Transverse colon (tissue), 4 donors: ENCODE results near the gene RHEB. TPM values are rescaled to one million over a fixed set of nuclear protein-coding genes. Genes with fewer than 3 reads are reported as not detected.
"Not testable (repeated sequence)": the region's sequence is repeated elsewhere in the genome, so short reads cannot be mapped to it uniquely, and the experiment has no call there.

Experiments used
- DNase-seq: peaks from one replicate; pipeline ENCODE4 v3.0.0-alpha.2; 2019
- H3K27ac ChIP-seq, 4 donors: fragments of 200-600 bp; sonication (generic); 2 replicates each; pipeline ENCODE4 v1.5.1; 2016 to 2018; ENCODE audit warnings: inconsistent platforms in 4 of 4
- H3K27me3 ChIP-seq: fragments of 200-600 bp; sonication (generic); 2 replicates; pipeline ENCODE4 v1.5.1; 2017; ENCODE audit warnings: inconsistent platforms
- H3K36me3 ChIP-seq, 4 donors: fragments of 200-600 bp; sonication (generic); 2 replicates each; pipeline ENCODE4 v1.5.1; 2017 to 2019; ENCODE audit warnings: inconsistent platforms in 4 of 4
- H3K4me1 ChIP-seq, 4 donors: fragments of 200-600 bp; sonication (generic); 2 replicates each; pipeline ENCODE4 v1.5.1; 2017 to 2020; ENCODE audit warnings: inconsistent platforms in 4 of 4
- H3K4me3 ChIP-seq, 4 donors: fragments of 200-600 bp; sonication (generic); 1 replicate in 1 of 4; 2 replicates in 3 of 4; pipeline versions ENCODE4 v1.5.1 to v1.6.1; 2017 to 2019; ENCODE audit warnings: inconsistent platforms in 4 of 4
- H3K9me3 ChIP-seq, 2 donors: fragments of 200-600 bp; sonication (generic); 2 replicates each; pipeline ENCODE4 v1.5.1; 2017 to 2019; ENCODE audit warnings: inconsistent platforms in 2 of 2
- CTCF ChIP-seq, 5 experiments: fragments of 200-600 bp in 3 of 5; fragments of 450-650 bp in 2 of 5; sonication (generic) in 3 of 5; IDR thresholded peaks; 1 replicate in 2 of 5; 2 replicates in 3 of 5; pipeline ENCODE4 v1.5.1; 2016 to 2017; ENCODE audit warnings: antibody characterized with exemption in 5 of 5, inconsistent platforms in 3 of 5, mild to moderate bottlenecking in 2 of 5, moderate library complexity in 1 of 5
- EP300 ChIP-seq: sonication (generic); formaldehyde crosslinking; IDR thresholded peaks from one replicate; pipeline ENCODE4 v1.6.1; 2017; ENCODE audit warnings: antibody characterized with exemption, low read depth
- POLR2A ChIP-seq: fragments of 450-650 bp; IDR thresholded peaks from one replicate; pipeline ENCODE4 v1.6.1; 2016; ENCODE audit warnings: antibody characterized with exemption, mild to moderate bottlenecking, moderate library complexity
- POLR2AphosphoS5 ChIP-seq, 3 donors: sonication (generic); formaldehyde crosslinking; IDR thresholded peaks; one replicate each; pipeline ENCODE4 v1.6.1; 2016; ENCODE audit warnings: antibody characterized with exemption in 3 of 3
- WGBS, 2 donors: methylation state at CpG; one replicate each; pipeline ENCODE4 v1.1.5; 2018; ENCODE audit warnings: low coverage in 1 of 2; 5-methylcytosine and 5-hydroxymethylcytosine counted together
- in situ Hi-C, 4 donors: fragments of 200-750 bp; cut with MboI; loops; one replicate each; pipeline versions ENCODE4 v1.15.0 to v1.15.1; 2017; ENCODE audit warnings: low sequenced_read_pairs in 3 of 4, low pct_ligation_motif_present in 1 of 4, low pct_unique_long_range_greater_than_20kb in 1 of 4
- intact Hi-C: fragments of 100-400 bp; cut with DNase I; formaldehyde crosslinking; loops from one replicate; pipeline ENCODE4 v1.15.1; 2023; ENCODE audit warnings: low total_unique reads
- total RNA-seq, 4 donors: library from RNA; depleted of rRNA; stranded (reverse); fragments of >200 nt; gene quantifications; one replicate each; pipeline ENCODE4 v1.1.0, GENCODE V29; 2016

Gene RHEB
- total RNA-seq, 4 donors from 2014 or later, result 12.7 to 70.5 (median 42.8) TPM

- Histone ChIP-seq H3K36me3 (no peaks in the 10 kb centered on the region), H3K9me3 (no peaks in the 10 kb centered on the region), H3K4me3 (no peak overlapping the region), H3K27me3 (no peaks in the 10 kb centered on the region), H3K27ac (no peak overlapping the region), H3K4me1 (peaks cover 0 to 14% (median 5%) of the 10 kb centered on the region in 4 donors)
- WGBS, 2 donors, result 93 to 100% methylated on average over 1 to 4 of the region's 4 CpGs
- in situ Hi-C loops (no loop called here), intact Hi-C loops (no loop called here)
- TF ChIP-seq POLR2AphosphoS5 (IDR thresholded peaks at IDR 0.05) (no peak), CTCF (IDR thresholded peaks at IDR 0.05) (no peak), EP300 (no peak), POLR2A (no peak)
- no peak for DNase-seq
Observed at GRCh38 chr7:151540146-151540545, 20.5 kb upstream of the RHEB start.

GRCh38 chr7:151539088-151539671 is 19.5 kb upstream of the RHEB start:
- H3K4me3 ChIP-seq, result no peak overlapping the region
- 63 to 72% methylated on average over 5 to 9 of the region's 9 CpGs for WGBS, 2 donors
- DNase-seq, result no peak
- H3K4me1 ChIP-seq, result peaks cover 0 to 14% (median 5%) of the 10 kb centered on the region in 4 donors
- H3K9me3 ChIP-seq, result no peaks in the 10 kb centered on the region
- TF ChIP-seq POLR2AphosphoS5 (IDR thresholded peaks at IDR 0.05) (no peak), EP300 (no peak), POLR2A (no peak), CTCF (IDR thresholded peaks at IDR 0.05) (no peak)
- no peaks in the 10 kb centered on the region for H3K36me3 ChIP-seq
- H3K27ac ChIP-seq, result peak overlapping the region in 3 of 4 donors; percentile 45 to 71 (median 56)
- in situ Hi-C loops, result no loop called here
- H3K27me3 ChIP-seq, result no peaks in the 10 kb centered on the region
- intact Hi-C loops, result no loop called here

GRCh38 chr7:151537818-151538561 is 18.3 kb upstream of the RHEB start:
- H3K9me3 ChIP-seq, result no peaks in the 10 kb centered on the region
- H3K27ac ChIP-seq, result peak overlapping the region; percentile 41 to 71 (median 50)
- in situ Hi-C loops (no loop called here), intact Hi-C loops (no loop called here)
- WGBS, 2 donors, result 21 to 29% methylated on average over 8 of the region's 8 CpGs
- no peaks in the 10 kb centered on the region for H3K36me3 ChIP-seq
- no peak for DNase-seq
- no peak overlapping the region for H3K4me3 ChIP-seq
- H3K27me3 ChIP-seq, result no peaks in the 10 kb centered on the region
- TF ChIP-seq EP300 (no peak), POLR2AphosphoS5 (IDR thresholded peaks at IDR 0.05) (no peak), POLR2A (no peak), CTCF (IDR thresholded peaks at IDR 0.05) (no peak)
- H3K4me1 ChIP-seq, result peaks cover 0 to 14% (median 5%) of the 10 kb centered on the region in 4 donors

- H3K36me3 ChIP-seq, result not testable (repeated sequence)
- peaks cover 0 to 14% (median 5%) of the 10 kb centered on the region in 4 donors for H3K4me1 ChIP-seq
Observed at GRCh38 chr7:151536178-151536577, 16.5 kb upstream of the RHEB start.

More at GRCh38 chr7:151536178-151536577, 16.5 kb upstream of the RHEB start:
- H3K4me3 ChIP-seq, in situ Hi-C loops, H3K27me3 ChIP-seq, H3K27ac ChIP-seq, H3K9me3 ChIP-seq, DNase-seq, intact Hi-C loops: not testable (repeated sequence)
- WGBS, 2 donors, result 77 to 89% methylated on average over 1 to 2 of the region's 2 CpGs
